ENCODE measurements around the gene BPIFB4.

GRCh38 chr20:33125983-33126382 lies 46.5 kb downstream of the BPIFB4 start:
- TF ChIP-seq CTCF (IDR thresholded peaks at IDR 0.05 in 8 of 11, conservative IDR thresholded peaks at IDR 0.05 in 3 of 11) (no peak), POLR2A (IDR thresholded peaks at IDR 0.05) (no peak)
